ENCODE data around the gene GALNT9. TPM values are rescaled to one million over a fixed set of nuclear protein-coding genes. Genes with fewer than 3 reads are reported as not detected.
"Not testable (repeated sequence)": the region's sequence is repeated elsewhere in the genome, so short reads cannot be mapped to it uniquely, and the experiment has no call there.

GALNT9 gene
- total RNA-seq, 1 donor from 2014 or later: not detected

GRCh38 chr12:132202929-132203721, 126.3 kb downstream of the GALNT9 start:
- H3K9me3 Mint-ChIP-seq: no peaks in the 10 kb centered on the region
- intact Hi-C loops (cut with micrococcal nuclease): no loop called here
- no peak overlapping the region for H3K4me3 Mint-ChIP-seq (ENCODE audit: low read depth)
- peaks cover 16% of the 10 kb centered on the region for H3K27me3 Mint-ChIP-seq (ENCODE audit: low read depth)
- DNase-seq (ENCODE audit: low spot score): no peak
- no peaks in the 10 kb centered on the region for H3K36me3 Mint-ChIP-seq (ENCODE audit: low read depth)
- no peaks in the 10 kb centered on the region for H3K4me1 Mint-ChIP-seq (ENCODE audit: low read depth)
- no peak overlapping the region for H3K27ac Mint-ChIP-seq

DNA sequence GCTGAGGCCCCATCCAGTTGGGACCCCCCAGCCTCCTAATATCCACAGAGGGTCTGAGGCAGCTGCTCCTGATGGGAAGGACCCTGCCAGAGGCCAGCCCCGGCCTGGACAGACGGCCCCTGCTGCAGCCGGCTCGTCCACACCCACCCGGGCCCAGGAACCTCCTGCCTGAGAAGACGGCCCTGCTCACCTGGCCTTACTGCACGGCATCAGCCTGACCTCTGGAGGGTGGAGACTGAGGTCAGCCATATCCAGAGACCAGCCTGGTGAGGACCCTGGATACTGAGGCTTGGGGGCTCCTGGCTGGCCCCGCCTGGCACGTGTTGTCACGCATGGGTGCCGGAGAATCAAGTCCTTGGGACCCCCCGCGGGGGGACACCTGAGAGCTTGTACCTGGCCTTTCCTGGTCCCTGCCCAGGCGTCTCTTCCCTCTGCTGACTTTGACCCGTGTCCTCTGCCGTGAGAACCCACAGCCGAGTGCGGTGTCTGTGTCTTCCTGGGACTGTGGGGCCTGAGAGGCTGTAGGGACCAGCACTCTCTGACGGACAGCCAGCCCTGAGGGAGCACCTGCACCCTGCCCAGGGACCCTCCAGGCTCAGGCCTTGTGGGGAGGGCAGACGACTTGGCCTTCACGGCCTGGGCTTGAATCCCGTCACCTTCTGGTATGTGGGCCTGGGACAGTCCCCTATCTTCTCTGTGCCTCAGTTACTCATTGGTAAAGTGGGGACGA, 127.8 kb downstream of the GALNT9 start:
- no peaks in the 10 kb centered on the region for H3K4me1 Mint-ChIP-seq (ENCODE audit: low read depth)
- no peak overlapping the region for H3K4me3 Mint-ChIP-seq (ENCODE audit: low read depth)
- no peaks in the 10 kb centered on the region for H3K36me3 Mint-ChIP-seq (ENCODE audit: low read depth)
- no peaks in the 10 kb centered on the region for H3K9me3 Mint-ChIP-seq
- intact Hi-C loops (cut with micrococcal nuclease): no loop called here
- H3K27me3 Mint-ChIP-seq (ENCODE audit: low read depth): peaks cover 12% of the 10 kb centered on the region
- no peak overlapping the region for H3K27ac Mint-ChIP-seq
- DNase-seq (ENCODE audit: low spot score): no peak

DNA sequence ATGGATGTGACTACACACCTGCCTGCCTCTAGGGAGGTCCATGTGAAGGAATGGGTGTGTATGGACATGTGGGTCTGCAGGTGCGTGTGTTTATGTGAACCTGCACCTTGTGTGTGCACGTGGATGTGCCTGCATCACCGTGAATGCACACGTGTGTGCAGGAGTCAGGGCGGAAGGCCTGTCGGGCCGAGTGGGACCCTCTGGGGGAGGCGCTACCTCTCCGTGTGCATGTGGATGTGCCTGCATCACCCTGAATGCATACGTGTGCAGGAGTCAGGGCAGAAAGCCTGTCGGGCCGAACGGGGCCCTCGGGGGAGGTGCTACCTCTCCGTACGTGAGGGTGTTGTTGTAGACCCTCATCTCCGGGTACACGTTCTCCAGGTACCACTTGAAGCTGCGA, 128.6 kb downstream of the GALNT9 start:
- DNase-seq (ENCODE audit: low spot score): no peak
- peaks cover 12% of the 10 kb centered on the region for H3K27me3 Mint-ChIP-seq (ENCODE audit: low read depth)
- H3K36me3 Mint-ChIP-seq (ENCODE audit: low read depth): no peaks in the 10 kb centered on the region
- H3K27ac Mint-ChIP-seq: no peak overlapping the region
- no peaks in the 10 kb centered on the region for H3K9me3 Mint-ChIP-seq
- no peaks in the 10 kb centered on the region for H3K4me1 Mint-ChIP-seq (ENCODE audit: low read depth)
- H3K4me3 Mint-ChIP-seq (ENCODE audit: low read depth): no peak overlapping the region
- intact Hi-C loops (cut with micrococcal nuclease): no loop called here

DNA sequence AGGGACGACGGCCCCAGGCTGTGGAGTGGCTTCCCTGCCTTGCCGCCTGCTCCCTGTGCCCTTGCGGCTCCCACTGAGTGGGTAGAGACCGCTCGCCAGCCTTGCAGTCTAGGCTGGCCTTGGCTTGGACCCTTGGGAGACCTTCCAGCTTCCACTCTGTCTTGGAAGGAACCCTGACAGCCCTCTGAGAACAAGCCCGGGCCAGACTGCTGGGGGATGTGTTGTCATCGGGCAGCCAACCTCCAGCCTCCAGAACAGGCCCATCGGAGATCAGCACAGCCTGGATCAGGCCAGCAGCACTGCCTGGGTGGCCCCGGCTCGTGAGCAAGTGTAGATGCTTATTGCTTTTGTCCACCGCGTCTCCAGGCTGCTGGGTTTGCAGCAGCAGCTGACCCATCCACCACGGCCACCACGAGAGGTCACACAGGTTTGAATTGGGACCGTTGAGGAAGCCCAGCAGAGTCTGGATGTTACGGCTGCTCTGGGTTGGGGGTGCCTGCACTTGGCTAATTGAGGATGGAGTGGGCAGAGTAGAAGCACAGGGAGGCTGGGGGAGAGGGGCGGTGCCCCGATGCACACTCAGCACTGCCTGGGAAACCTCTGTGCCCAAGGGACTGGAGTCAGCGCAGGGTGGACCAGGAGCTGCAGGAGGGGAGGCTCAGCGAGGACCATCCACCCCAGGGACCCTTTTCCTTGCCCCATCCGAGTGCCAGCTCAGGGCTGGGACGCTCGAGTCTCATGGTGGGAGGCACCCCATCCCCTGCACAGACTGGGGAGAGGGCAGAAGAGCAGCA, 129.7 kb downstream of the GALNT9 start:
- H3K9me3 Mint-ChIP-seq: peaks cover under 1% of the 10 kb centered on the region
- DNase-seq (ENCODE audit: low spot score): no peak
- H3K4me3 Mint-ChIP-seq (ENCODE audit: low read depth): no peak overlapping the region
- no peaks in the 10 kb centered on the region for H3K4me1 Mint-ChIP-seq (ENCODE audit: low read depth)
- no peak overlapping the region for H3K27ac Mint-ChIP-seq
- peaks cover 8% of the 10 kb centered on the region for H3K27me3 Mint-ChIP-seq (ENCODE audit: low read depth)
- intact Hi-C loops (cut with micrococcal nuclease): no loop called here
- no peaks in the 10 kb centered on the region for H3K36me3 Mint-ChIP-seq (ENCODE audit: low read depth)

- H3K9me3 Mint-ChIP-seq: peaks cover 7% of the 10 kb centered on the region
- H3K4me1 Mint-ChIP-seq (ENCODE audit: low read depth): no peaks in the 10 kb centered on the region
- H3K27ac Mint-ChIP-seq: no peak overlapping the region
- no peak for DNase-seq (ENCODE audit: low spot score)
- H3K27me3 Mint-ChIP-seq (ENCODE audit: low read depth): peaks cover 1% of the 10 kb centered on the region
- intact Hi-C loops (cut with micrococcal nuclease): no loop called here
- no peak overlapping the region for H3K4me3 Mint-ChIP-seq (ENCODE audit: low read depth)
- H3K36me3 Mint-ChIP-seq (ENCODE audit: low read depth): no peaks in the 10 kb centered on the region
Measured at GRCh38 chr12:132199101-132199500, 130.3 kb downstream of the GALNT9 start.

- no peaks in the 10 kb centered on the region for H3K27me3 Mint-ChIP-seq (ENCODE audit: low read depth)
- H3K9me3 Mint-ChIP-seq: peaks cover 17% of the 10 kb centered on the region
- H3K27ac Mint-ChIP-seq: no peak overlapping the region
Measured at GRCh38 chr12:132197581-132198354, 131.6 kb downstream of the GALNT9 start.

DNA sequence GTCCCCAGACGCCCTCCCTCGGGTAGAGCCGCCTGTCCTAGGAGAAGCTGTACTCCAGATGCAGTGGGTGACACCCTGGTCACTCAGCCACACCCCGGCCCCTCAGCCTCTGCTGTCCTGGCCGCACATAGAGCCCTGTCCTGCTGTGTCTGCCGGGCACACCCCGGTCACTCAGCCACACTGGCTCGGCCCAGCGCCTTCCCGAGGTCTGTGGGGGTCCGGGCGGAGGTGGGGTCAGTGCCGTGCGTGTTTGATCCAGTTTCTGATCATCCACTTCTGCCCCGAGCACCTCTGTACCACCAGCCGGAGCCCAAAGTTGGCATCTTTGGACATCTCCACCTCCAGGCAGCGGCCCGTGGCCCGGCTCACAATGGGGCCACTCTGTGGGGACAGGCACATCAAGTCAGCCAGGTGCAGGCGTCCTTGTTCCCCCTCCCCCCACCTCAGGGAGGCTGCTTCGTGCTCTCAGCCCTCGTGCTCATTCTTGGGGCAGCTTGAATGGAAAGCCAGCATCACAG, 132.5 kb downstream of the GALNT9 start:
- intact Hi-C loops (cut with micrococcal nuclease): no loop called here
- peaks cover 17% of the 10 kb centered on the region for H3K9me3 Mint-ChIP-seq
- no peak overlapping the region for H3K27ac Mint-ChIP-seq
- H3K36me3 Mint-ChIP-seq (ENCODE audit: low read depth): no peaks in the 10 kb centered on the region
- H3K27me3 Mint-ChIP-seq (ENCODE audit: low read depth): no peaks in the 10 kb centered on the region
- H3K4me1 Mint-ChIP-seq (ENCODE audit: low read depth): no peaks in the 10 kb centered on the region
- H3K4me3 Mint-ChIP-seq (ENCODE audit: low read depth): no peak overlapping the region
- DNase-seq (ENCODE audit: low spot score): no peak

More at GRCh38 chr12:132197581-132198354, 131.6 kb downstream of the GALNT9 start:
- H3K36me3 Mint-ChIP-seq (ENCODE audit: low read depth): no peaks in the 10 kb centered on the region
- intact Hi-C loops (cut with micrococcal nuclease): no loop called here
- no peak for DNase-seq (ENCODE audit: low spot score)
- no peak overlapping the region for H3K4me3 Mint-ChIP-seq (ENCODE audit: low read depth)
- H3K4me1 Mint-ChIP-seq (ENCODE audit: low read depth): no peaks in the 10 kb centered on the region

- no peaks in the 10 kb centered on the region for H3K4me1 Mint-ChIP-seq (ENCODE audit: low read depth)
- intact Hi-C loops (cut with micrococcal nuclease): no loop called here
- no peak overlapping the region for H3K27ac Mint-ChIP-seq
- peaks cover 17% of the 10 kb centered on the region for H3K9me3 Mint-ChIP-seq
- no peak overlapping the region for H3K4me3 Mint-ChIP-seq (ENCODE audit: low read depth)
- no peaks in the 10 kb centered on the region for H3K27me3 Mint-ChIP-seq (ENCODE audit: low read depth)
- no peak for DNase-seq (ENCODE audit: low spot score)
- H3K36me3 Mint-ChIP-seq (ENCODE audit: low read depth): no peaks in the 10 kb centered on the region
Measured at GRCh38 chr12:132196038-132196872, 133.1 kb downstream of the GALNT9 start.

DNA sequence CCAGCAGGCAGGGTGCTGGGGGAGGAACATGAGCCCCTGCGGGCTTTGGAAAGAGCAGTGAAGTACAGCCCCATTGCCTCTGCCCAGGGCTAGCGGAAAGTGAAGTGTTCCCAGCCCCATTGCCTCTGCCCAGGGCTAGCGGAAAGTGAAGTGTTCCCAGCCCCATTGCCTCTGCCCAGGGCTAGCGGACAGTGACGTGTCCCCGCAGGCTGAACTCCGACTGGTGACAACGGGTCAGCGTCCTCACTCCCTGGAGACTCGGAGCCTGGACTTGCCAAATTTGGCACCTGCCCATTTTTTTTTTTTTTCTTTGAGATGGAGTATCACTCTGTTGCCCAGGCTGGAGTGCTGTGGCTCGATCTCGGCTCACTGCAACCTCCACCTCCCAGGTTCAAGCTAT, 134.1 kb downstream of the GALNT9 start:
- intact Hi-C loops (cut with micrococcal nuclease); H3K36me3 Mint-ChIP-seq (ENCODE audit: low read depth); DNase-seq (ENCODE audit: low spot score); H3K27me3 Mint-ChIP-seq (ENCODE audit: low read depth); H3K4me3 Mint-ChIP-seq (ENCODE audit: low read depth); H3K27ac Mint-ChIP-seq; H3K4me1 Mint-ChIP-seq (ENCODE audit: low read depth): not testable (repeated sequence)
- H3K9me3 Mint-ChIP-seq: peaks cover 17% of the 10 kb centered on the region

- Mint-ChIP-seq H3K9me3 (peaks cover 17% of the 10 kb centered on the region), H3K4me3 (ENCODE audit: low read depth) (no peak overlapping the region), H3K27ac (no peak overlapping the region), H3K4me1 (ENCODE audit: low read depth) (peaks cover 6% of the 10 kb centered on the region), H3K27me3 (ENCODE audit: low read depth) (no peaks in the 10 kb centered on the region), H3K36me3 (ENCODE audit: low read depth) (no peaks in the 10 kb centered on the region)
- DNase-seq (ENCODE audit: low spot score): no peak
- intact Hi-C loops (cut with micrococcal nuclease): no loop called here
Measured at GRCh38 chr12:132194556-132194955, 134.8 kb downstream of the GALNT9 start.

GRCh38 chr12:132194056-132194455, 135.3 kb downstream of the GALNT9 start:
- DNase-seq (ENCODE audit: low spot score): no peak
- H3K27ac Mint-ChIP-seq: no peak overlapping the region

More at GRCh38 chr12:132194056-132194455, 135.3 kb downstream of the GALNT9 start:
- H3K27me3 Mint-ChIP-seq (ENCODE audit: low read depth): peaks cover 2% of the 10 kb centered on the region
- peaks cover 17% of the 10 kb centered on the region for H3K9me3 Mint-ChIP-seq
- H3K4me3 Mint-ChIP-seq (ENCODE audit: low read depth): no peak overlapping the region
- intact Hi-C loops (cut with micrococcal nuclease): no loop called here
- peaks cover 9% of the 10 kb centered on the region for H3K4me1 Mint-ChIP-seq (ENCODE audit: low read depth)
- peaks cover 3% of the 10 kb centered on the region for H3K36me3 Mint-ChIP-seq (ENCODE audit: low read depth)
